Tibial nerve (tissue), 3 donors: Measurements from ENCODE around the gene PKN2.

Experiments used
- POLR2A ChIP-seq, 2 donors: fragments of 450-650 bp; IDR thresholded peaks; one replicate each; pipeline ENCODE4 v1.6.1; 2017; ENCODE audit warnings: antibody characterized with exemption in 2 of 2, mild to moderate bottlenecking in 2 of 2, moderate library complexity in 2 of 2
- TF ChIP-seq, protein P1 (sequence below), 5 experiments: fragments of 200-600 bp in 3 of 5; fragments of 450-650 bp in 2 of 5; sonication (generic) in 3 of 5; IDR thresholded peaks; one replicate each; pipeline ENCODE4 v1.5.1; 2016 to 2019; ENCODE audit warnings: antibody characterized with exemption in 5 of 5, mild to moderate bottlenecking in 3 of 5, moderate library complexity in 2 of 5

DNA sequence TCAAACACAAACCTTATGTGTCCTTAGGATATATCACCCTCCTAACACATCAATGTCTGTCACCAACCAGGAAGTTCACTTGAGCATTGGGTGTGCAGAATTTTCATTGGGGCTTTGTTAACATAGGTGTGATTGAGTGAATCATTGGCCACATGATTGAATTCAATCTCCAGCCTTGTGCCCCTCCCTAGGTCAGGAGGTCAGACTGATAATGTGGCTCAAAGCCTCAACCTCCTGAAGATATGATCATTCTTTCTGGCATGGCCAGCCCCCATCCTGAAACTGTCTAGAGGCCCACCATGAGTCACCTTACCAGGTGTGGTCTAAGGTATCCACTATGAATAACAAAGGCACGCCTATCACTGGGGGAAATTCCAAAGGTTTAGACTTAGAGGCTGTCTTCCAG, 90.1 kb downstream of the PKN2 start:
- TF ChIP-seq, protein P1, sequence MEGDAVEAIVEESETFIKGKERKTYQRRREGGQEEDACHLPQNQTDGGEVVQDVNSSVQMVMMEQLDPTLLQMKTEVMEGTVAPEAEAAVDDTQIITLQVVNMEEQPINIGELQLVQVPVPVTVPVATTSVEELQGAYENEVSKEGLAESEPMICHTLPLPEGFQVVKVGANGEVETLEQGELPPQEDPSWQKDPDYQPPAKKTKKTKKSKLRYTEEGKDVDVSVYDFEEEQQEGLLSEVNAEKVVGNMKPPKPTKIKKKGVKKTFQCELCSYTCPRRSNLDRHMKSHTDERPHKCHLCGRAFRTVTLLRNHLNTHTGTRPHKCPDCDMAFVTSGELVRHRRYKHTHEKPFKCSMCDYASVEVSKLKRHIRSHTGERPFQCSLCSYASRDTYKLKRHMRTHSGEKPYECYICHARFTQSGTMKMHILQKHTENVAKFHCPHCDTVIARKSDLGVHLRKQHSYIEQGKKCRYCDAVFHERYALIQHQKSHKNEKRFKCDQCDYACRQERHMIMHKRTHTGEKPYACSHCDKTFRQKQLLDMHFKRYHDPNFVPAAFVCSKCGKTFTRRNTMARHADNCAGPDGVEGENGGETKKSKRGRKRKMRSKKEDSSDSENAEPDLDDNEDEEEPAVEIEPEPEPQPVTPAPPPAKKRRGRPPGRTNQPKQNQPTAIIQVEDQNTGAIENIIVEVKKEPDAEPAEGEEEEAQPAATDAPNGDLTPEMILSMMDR (IDR thresholded peaks at IDR 0.05) = no peak
- no peak for TF ChIP-seq POLR2A (IDR thresholded peaks at IDR 0.05)
